H1 (cell line): ENCODE measurements around the gene CLEC2B. TPM values are rescaled to one million over a fixed set of nuclear protein-coding genes. Genes with fewer than 3 reads are reported as not detected.

Experiments
- CTCF ChIA-PET: fragments of 300-600 bp; sonication (Branson Sonifier 250); formaldehyde crosslinking; loops from one replicate; lab custom pipeline; 2021; ENCODE audit not compliant: partially characterized antibody; lab: Charles Lee
- POLR2A ChIA-PET: fragments of 300-600 bp; sonication (Branson Sonifier 250); formaldehyde crosslinking; loops from one replicate; lab custom pipeline; 2021; ENCODE audit warnings: inconsistent platforms; ENCODE audit not compliant: partially characterized antibody; lab: Charles Lee
- DNase-seq, 2 experiments: peaks; one replicate each; pipeline versions ENCODE4 v3.0.0 to v3.0.0-alpha.2; 2010 to 2022; ENCODE audit warnings: low spot score in 2 of 2, low read depth in 1 of 2, mixed read lengths in 1 of 2
- FAIRE-seq: peaks from 2 replicates; lab custom pipeline; 2011; peaks lifted over from hg19 to GRCh38; lab: Jason Lieb, UNC
- H2AFZ ChIP-seq: 2 replicates; pipeline ENCODE4 v1.8.1; 2012; ENCODE audit warnings: low read length, inconsistent platforms
- H2AK5ac ChIP-seq: 2 replicates; pipeline ENCODE4 v1.6.1; 2013; ENCODE audit warnings: low read depth, low read length
- H2BK120ac ChIP-seq: replicated peaks from 2 replicates; pipeline ENCODE3; 2013; ENCODE audit warnings: low read depth, low read length, inconsistent platforms
- H2BK12ac ChIP-seq: 2 replicates; pipeline ENCODE4 v1.6.1; 2013; ENCODE audit warnings: low read depth, low read length
- H2BK15ac ChIP-seq: 2 replicates; pipeline ENCODE4 v1.6.1; 2013; ENCODE audit warnings: low read length
- H2BK20ac ChIP-seq: 2 replicates; pipeline ENCODE4 v1.6.1; 2013; ENCODE audit warnings: low read length
- H2BK5ac ChIP-seq: 2 replicates; pipeline ENCODE4 v1.6.1; 2013; ENCODE audit warnings: low read depth, low read length
- H3K14ac ChIP-seq: 2 replicates; pipeline ENCODE4 v1.6.1; 2013; ENCODE audit warnings: inconsistent platforms; ENCODE audit not compliant: insufficient read length
- H3K18ac ChIP-seq: 2 replicates; pipeline ENCODE4 v1.6.1; 2013; ENCODE audit warnings: low read length; ENCODE audit errors: extremely low read depth
- H3K23ac ChIP-seq: 2 replicates; pipeline ENCODE4 v1.6.1; 2013; ENCODE audit warnings: inconsistent platforms; ENCODE audit not compliant: insufficient read length
- H3K23me2 ChIP-seq: 2 replicates; pipeline ENCODE4 v1.6.1; 2013; ENCODE audit warnings: low read depth, low read length
- H3K27ac ChIP-seq: 2 replicates; pipeline ENCODE4 v1.6.1; 2011; ENCODE audit warnings: low read depth, low read length, inconsistent platforms
- H3K27me3 ChIP-seq, 4 experiments: replicated peaks in 1 of 4; 1 replicate in 1 of 4; 2 replicates in 3 of 4; pipeline versions ENCODE4 v1.6.1 to v1.8.1; 2011 to 2013; ENCODE audit warnings: low read length in 3 of 4, mild to moderate bottlenecking in 3 of 4, inconsistent platforms in 2 of 4, mixed read lengths in 2 of 4, moderate library complexity in 1 of 4; ENCODE audit not compliant: control insufficient read depth in 3 of 4, insufficient read depth in 3 of 4; ENCODE audit errors: extremely low read depth in 1 of 4
- H3K36me3 ChIP-seq, 4 experiments: 2 replicates each; pipeline versions ENCODE4 v1.6.1 to v1.8.1; 2011 to 2013; ENCODE audit warnings: mild to moderate bottlenecking in 4 of 4, low read length in 3 of 4, moderate library complexity in 2 of 4, control low read depth in 1 of 4, inconsistent platforms in 1 of 4; ENCODE audit not compliant: insufficient read depth in 4 of 4, control insufficient read depth in 2 of 4
- H3K4ac ChIP-seq: replicated peaks from 2 replicates; pipeline ENCODE3; 2013; ENCODE audit warnings: low read length, low read depth, mixed read lengths, inconsistent platforms; ENCODE audit not compliant: insufficient read length
- H3K4me1 ChIP-seq, 4 experiments: replicated peaks in 1 of 4; 1 replicate in 1 of 4; 2 replicates in 3 of 4; pipeline versions ENCODE4 v1.6.1 to v1.8.1; 2011 to 2013; ENCODE audit warnings: low read length in 3 of 4, inconsistent platforms in 2 of 4, mixed read lengths in 1 of 4; ENCODE audit not compliant: insufficient read depth in 4 of 4, control insufficient read depth in 3 of 4
- H3K4me2 ChIP-seq, 2 experiments: 2 replicates each; pipeline versions ENCODE4 v1.6.1 to v1.8.1; 2011 to 2013; ENCODE audit warnings: low read depth in 2 of 2, low read length in 2 of 2, control low read depth in 1 of 2, inconsistent platforms in 1 of 2, mild to moderate bottlenecking in 1 of 2; ENCODE audit not compliant: insufficient read depth in 1 of 2
- H3K4me3 ChIP-seq, 4 experiments: fragments of 200-600, 300-600 bp in 1 of 4; sonication (generic), shearing (Covaris generic), sonication (Bioruptor Twin) in 1 of 4; 2 replicates each; pipeline versions ENCODE4 v1.5.1 to v1.8.1; 2011 to 2016; ENCODE audit warnings: low read length in 4 of 4, low read depth in 3 of 4, control low read depth in 2 of 4, inconsistent platforms in 2 of 4, mild to moderate bottlenecking in 2 of 4, mixed read lengths in 1 of 4, moderate library complexity in 1 of 4; ENCODE audit not compliant: insufficient read depth in 2 of 4; ENCODE audit errors: extremely low read depth in 1 of 4
- H3K56ac ChIP-seq: replicated peaks from 2 replicates; pipeline ENCODE3; 2013; ENCODE audit warnings: low read depth, mild to moderate bottlenecking, mixed read lengths, low read length, inconsistent platforms; ENCODE audit not compliant: insufficient read length
- H3K79me1 ChIP-seq: 2 replicates; pipeline ENCODE4 v1.6.1; 2013; ENCODE audit warnings: low read depth, low read length, control low read depth
- H3K79me2 ChIP-seq, 2 experiments: 2 replicates each; pipeline versions ENCODE4 v1.6.1 to v1.8.1; 2012 to 2013; ENCODE audit warnings: low read length in 2 of 2, mild to moderate bottlenecking in 2 of 2, inconsistent platforms in 1 of 2; ENCODE audit not compliant: insufficient read depth in 2 of 2, control insufficient read depth in 1 of 2
- H3K9ac ChIP-seq, 4 experiments: replicated peaks in 1 of 4; 1 replicate in 1 of 4; 2 replicates in 3 of 4; pipeline versions ENCODE4 v1.6.1 to v1.8.1; 2011 to 2013; ENCODE audit warnings: low read depth in 3 of 4, low read length in 3 of 4, control low read depth in 2 of 4, mild to moderate bottlenecking in 2 of 4, moderate library complexity in 2 of 4, inconsistent platforms in 1 of 4; ENCODE audit errors: extremely low read depth in 1 of 4
- H3K9me3 ChIP-seq, 2 experiments: 2 replicates each; pipeline versions ENCODE4 v1.6.1 to v1.8.1; 2012 to 2013; ENCODE audit warnings: mild to moderate bottlenecking in 2 of 2, moderate library complexity in 2 of 2, control low read depth in 1 of 2, inconsistent platforms in 1 of 2, low read depth in 1 of 2, low read length in 1 of 2, mixed read lengths in 1 of 2; ENCODE audit not compliant: insufficient read depth in 2 of 2
- H4K20me1 ChIP-seq, 2 experiments: replicated peaks in 1 of 2; 2 replicates each; pipeline versions ENCODE3 to v1.8.1; 2011 to 2013; ENCODE audit warnings: inconsistent platforms in 2 of 2, low read length in 2 of 2, mild to moderate bottlenecking in 1 of 2; ENCODE audit not compliant: insufficient read depth in 2 of 2, control insufficient read depth in 1 of 2
- H4K5ac ChIP-seq: 2 replicates; pipeline ENCODE4 v1.6.1; 2013; ENCODE audit warnings: low read length, low read depth, mixed read lengths, inconsistent platforms; ENCODE audit not compliant: insufficient read length
- H4K8ac ChIP-seq: 2 replicates; pipeline ENCODE4 v1.8.0; 2013; ENCODE audit warnings: mild to moderate bottlenecking, moderate library complexity, low read length, inconsistent platforms; ENCODE audit not compliant: insufficient read depth; ENCODE audit errors: extremely low read depth
- H4K91ac ChIP-seq: replicated peaks from 2 replicates; pipeline ENCODE3; 2013; ENCODE audit warnings: low read length, mixed read lengths, inconsistent platforms; ENCODE audit not compliant: insufficient read length
- ASH2L ChIP-seq: fragments of 200-600, 300-600 bp; sonication (generic); IDR thresholded peaks from one replicate; pipeline ENCODE4 v1.7.1; 2017; ENCODE audit warnings: low read length
- BACH1 ChIP-seq: IDR thresholded peaks from 2 replicates; pipeline ENCODE4 v1.6.1; 2012; ENCODE audit warnings: low read length, improper control_type of control experiment
- BCL11A ChIP-seq, 2 experiments: IDR thresholded peaks; one replicate each; pipeline ENCODE4 v1.6.1; 2011; ENCODE audit warnings: low read depth in 2 of 2, low read length in 2 of 2, mild to moderate bottlenecking in 2 of 2
- CHD2 ChIP-seq: IDR thresholded peaks from 2 replicates; pipeline ENCODE4 v1.6.1; 2012; ENCODE audit warnings: low read length, improper control_type of control experiment
- CTCF ChIP-seq, 3 experiments: IDR thresholded peaks; 1 replicate in 2 of 3; 2 replicates in 1 of 3; pipeline versions ENCODE4 v1.5.1 to v1.6.1; 2011; ENCODE audit warnings: low read length in 3 of 3, mild to moderate bottlenecking in 3 of 3, inconsistent platforms in 2 of 3, low read depth in 1 of 3, moderate library complexity in 1 of 3; ENCODE audit not compliant: insufficient read depth in 1 of 3; ENCODE audit errors: control extremely low read depth in 1 of 3
- GABPA ChIP-seq: IDR thresholded peaks from 2 replicates; pipeline ENCODE4 v1.6.1; 2011; ENCODE audit warnings: mild to moderate bottlenecking, low read length, moderate library complexity, borderline replicate concordance; ENCODE audit not compliant: insufficient read depth
- HDAC6 ChIP-seq: IDR thresholded peaks from one replicate; pipeline ENCODE4 v1.7.1; 2012; ENCODE audit warnings: low read depth, mild to moderate bottlenecking, inconsistent platforms, low read length, moderate library complexity
- KDM5A ChIP-seq: fragments of 200-600 bp; IDR thresholded peaks from 2 replicates; pipeline ENCODE4 v1.7.1; 2012; ENCODE audit warnings: mild to moderate bottlenecking, low read length, inconsistent platforms, mixed read lengths
- POLR2A ChIP-seq, 2 experiments: IDR thresholded peaks; 1 replicate in 1 of 2; 2 replicates in 1 of 2; pipeline ENCODE4 v1.6.1; 2011; ENCODE audit warnings: low read depth in 2 of 2, low read length in 2 of 2, mild to moderate bottlenecking in 2 of 2; ENCODE audit errors: control extremely low read depth in 1 of 2
- RFX5 ChIP-seq: IDR thresholded peaks from 2 replicates; pipeline ENCODE4 v1.6.1; 2011; ENCODE audit warnings: low read depth, low read length, improper control_type of control experiment, borderline replicate concordance
- RNF2 ChIP-seq: fragments of 200-900, 300-1000 bp; sonication (generic); IDR thresholded peaks from 2 replicates; pipeline ENCODE4 v1.7.1; 2016; ENCODE audit warnings: borderline replicate concordance, low read depth, mild to moderate bottlenecking, antibody characterized with exemption, low read length; ENCODE audit not compliant: poor library complexity, severe bottlenecking; ENCODE audit errors: missing control alignments
- SRF ChIP-seq: IDR thresholded peaks from 2 replicates; pipeline ENCODE4 v1.6.1; 2011; ENCODE audit warnings: mild to moderate bottlenecking, low read depth, low read length, moderate library complexity
- YY1 ChIP-seq: IDR thresholded peaks from 2 replicates; pipeline ENCODE4 v1.6.1; 2011; ENCODE audit warnings: low read depth, mild to moderate bottlenecking, low read length
- WGBS, 2 experiments: shearing (Covaris generic) in 1 of 2; methylation state at CpG; one replicate each; pipeline versions ENCODE4 v1.1.6 to v1.1.7; 2013 to 2015; ENCODE audit warnings: low lambda C conversion rate in 2 of 2, mixed read lengths in 2 of 2, inconsistent platforms in 1 of 2, low coverage in 1 of 2, missing lambda C conversion rate in 1 of 2; ENCODE audit not compliant: insufficient replicate concordance in 2 of 2, insufficient coverage in 1 of 2, insufficient read length in 1 of 2; ENCODE audit errors: extremely low coverage in 1 of 2, missing lambda C conversion rate in 1 of 2; 5-methylcytosine and 5-hydroxymethylcytosine counted together
- polyA plus RNA-seq, 7 experiments: library from polyadenylated mRNA; depleted of rRNA in 3 of 7; stranded (reverse) in 5 of 7; unstranded in 2 of 7; fragments of >200 nt in 5 of 7; fragments of 200-250 nt in 2 of 7; gene quantifications; 1 replicate in 5 of 7; 2 replicates in 1 of 7; 4 replicates in 1 of 7; pipeline versions ENCODE4 v1.2.1 to v1.2.3, GENCODE V29; 2011 to 2013; ENCODE audit warnings: missing spikeins in 2 of 7, mixed read lengths in 2 of 7
- total RNA-seq: library from RNA; stranded (reverse); fragmentation: NEBNext Ultra II Directional; extraction: Animal tissue kit (Norgen Biotek cat#: 25700); gene quantifications from 2 replicates; pipeline ENCODE4 v1.2.1, GENCODE V29; 2021

CLEC2B gene
- total and polyA plus RNA-seq, 2 of the 8 experiments (the other 6 are each of a cell fraction or from before 2014, with no cell fraction given), result not detected

- H3K4ac ChIP-seq, result no peak overlapping the region
- H3K56ac ChIP-seq, result no peak overlapping the region
- H3K79me2 ChIP-seq, result no peaks in the 10 kb centered on the region
- H2AFZ ChIP-seq, result no peak overlapping the region
- H3K4me3 ChIP-seq, result no peak overlapping the region
- H2BK5ac ChIP-seq, result no peak overlapping the region
- H2AK5ac ChIP-seq, result no peak overlapping the region
- CTCF ChIA-PET, result interaction anchor here (0.6 to 9.2 kb wide), 3 partner anchors 61 to 124 kb away, joined by 3 to 108 read pairs (median 18); no protein-coding TSS in a partner anchor
- no peak overlapping the region for H4K91ac ChIP-seq
- no peak overlapping the region for H3K9ac ChIP-seq
- H4K5ac ChIP-seq, result no peak overlapping the region
- 89% methylated on average over 2 of the region's 2 CpGs; no CpG with 5 or more reads in 1 of the 2 experiments for WGBS, 2 experiments
- no peak overlapping the region for H2BK120ac ChIP-seq
- no peak overlapping the region for H3K4me2 ChIP-seq
- no peak overlapping the region for H2BK15ac ChIP-seq
- DNase-seq (no peak), FAIRE-seq (no peak)
- no peaks in the 10 kb centered on the region for H3K23me2 ChIP-seq
- H3K27me3 ChIP-seq, result no peaks in the 10 kb centered on the region
- H2BK12ac ChIP-seq, result no peak overlapping the region
- H3K18ac ChIP-seq, result no peak overlapping the region
- no peaks in the 10 kb centered on the region for H3K79me1 ChIP-seq
- no peaks in the 10 kb centered on the region for H4K20me1 ChIP-seq
- POLR2A ChIA-PET, result no interaction called here
- no peak overlapping the region for H3K23ac ChIP-seq
- no peak overlapping the region for H2BK20ac ChIP-seq
- H3K14ac ChIP-seq, result no peak overlapping the region
- no peaks in the 10 kb centered on the region for H3K9me3 ChIP-seq
- no peak overlapping the region for H4K8ac ChIP-seq
- H3K36me3 ChIP-seq, result no peaks in the 10 kb centered on the region
- no peaks in the 10 kb centered on the region for H3K4me1 ChIP-seq
- H3K27ac ChIP-seq, result no peak overlapping the region
- TF ChIP-seq BCL11A (IDR thresholded peaks at IDR 0.05; ENCODE audit: low read depth in 2 of 2, low read length in 2 of 2) (no peak), GABPA (no peak), RFX5 (no peak), CHD2 (no peak), SRF (no peak), RNF2 (no peak), POLR2A (IDR thresholded peaks at IDR 0.05; ENCODE audit: control extremely low read depth in 1 of 2, low read depth in 2 of 2, low read length in 2 of 2) (no peak), BACH1 (no peak), CTCF (IDR thresholded peaks at IDR 0.05; ENCODE audit: control extremely low read depth in 1 of 3, insufficient read depth in 1 of 3, low read depth in 1 of 3, low read length in 3 of 3) (no peak), HDAC6 (no peak), KDM5A (no peak), ASH2L (no peak), YY1 (no peak)
Observed at GRCh38 chr12:9810671-9811070, 58.5 kb downstream of the CLEC2B start.
